Keratinocyte (primary cell): ENCODE measurements around the gene ZBTB8OS.

ENCODE experiments used
- EZH2 ChIP-seq: IDR thresholded peaks from one replicate; pipeline ENCODE4 v1.6.1; 2012; ENCODE audit warnings: inconsistent platforms, mild to moderate bottlenecking, low read length, moderate library complexity
- TF ChIP-seq, protein P1 (sequence below), 3 experiments: IDR thresholded peaks in 1 of 3; conservative IDR thresholded peaks in 1 of 3; optimal IDR thresholded peaks in 1 of 3; 2 replicates in 2 of 3; 3 replicates in 1 of 3; pipeline versions ENCODE3 to v1.5.1; 2011; ENCODE audit warnings: low read length in 3 of 3, mild to moderate bottlenecking in 3 of 3, moderate library complexity in 2 of 3, control low read depth in 1 of 3, inconsistent platforms in 1 of 3; ENCODE audit not compliant: insufficient read depth in 2 of 3; ENCODE audit errors: extremely low read depth in 1 of 3

- TF ChIP-seq, protein P1, sequence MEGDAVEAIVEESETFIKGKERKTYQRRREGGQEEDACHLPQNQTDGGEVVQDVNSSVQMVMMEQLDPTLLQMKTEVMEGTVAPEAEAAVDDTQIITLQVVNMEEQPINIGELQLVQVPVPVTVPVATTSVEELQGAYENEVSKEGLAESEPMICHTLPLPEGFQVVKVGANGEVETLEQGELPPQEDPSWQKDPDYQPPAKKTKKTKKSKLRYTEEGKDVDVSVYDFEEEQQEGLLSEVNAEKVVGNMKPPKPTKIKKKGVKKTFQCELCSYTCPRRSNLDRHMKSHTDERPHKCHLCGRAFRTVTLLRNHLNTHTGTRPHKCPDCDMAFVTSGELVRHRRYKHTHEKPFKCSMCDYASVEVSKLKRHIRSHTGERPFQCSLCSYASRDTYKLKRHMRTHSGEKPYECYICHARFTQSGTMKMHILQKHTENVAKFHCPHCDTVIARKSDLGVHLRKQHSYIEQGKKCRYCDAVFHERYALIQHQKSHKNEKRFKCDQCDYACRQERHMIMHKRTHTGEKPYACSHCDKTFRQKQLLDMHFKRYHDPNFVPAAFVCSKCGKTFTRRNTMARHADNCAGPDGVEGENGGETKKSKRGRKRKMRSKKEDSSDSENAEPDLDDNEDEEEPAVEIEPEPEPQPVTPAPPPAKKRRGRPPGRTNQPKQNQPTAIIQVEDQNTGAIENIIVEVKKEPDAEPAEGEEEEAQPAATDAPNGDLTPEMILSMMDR (optimal IDR thresholded peaks at IDR 0.05 in 1 of 3, IDR thresholded peaks at IDR 0.05 in 1 of 3, conservative IDR thresholded peaks at IDR 0.05 in 1 of 3; ENCODE audit: extremely low read depth in 1 of 3, insufficient read depth in 2 of 3, low read length in 3 of 3), result no peak
- TF ChIP-seq EZH2, result no peak
These were observed 36.0 kb upstream of the ZBTB8OS start for GRCh38 chr1:32686387-32686786.
